Naive B cell (primary cell): ENCODE results near the gene PDIA2. TPM values are rescaled to one million over a fixed set of nuclear protein-coding genes. Genes with fewer than 3 reads are reported as not detected.
"Not testable (repeated sequence)": the region's sequence is repeated elsewhere in the genome, so short reads cannot be mapped to it uniquely, and the experiment has no call there.

Experiments
- ATAC-seq, 2 donors: fragments of 150-1000 bp; cut with Tn5 transposase; 2 replicates each; pipeline ENCODE4 v1.10.0; 2021; ENCODE audit warnings: low read depth in 2 of 2, mild to moderate bottlenecking in 2 of 2, moderate library complexity in 2 of 2
- DNase-seq: peaks from one replicate; pipeline ENCODE4 v3.0.0; 2022
- H3K27ac Mint-ChIP-seq, 6 donors: one replicate each; pipeline ENCODE4 v1.8.0; 2020 to 2022; ENCODE audit warnings: mild to moderate bottlenecking in 6 of 6, mixed read lengths in 6 of 6, moderate library complexity in 5 of 6, inconsistent platforms in 2 of 6
- H3K27me3 Mint-ChIP-seq, 3 donors: one replicate each; pipeline ENCODE4 v1.8.0; 2021 to 2022; ENCODE audit warnings: mixed read lengths in 3 of 3, mild to moderate bottlenecking in 1 of 3
- H3K36me3 Mint-ChIP-seq, 2 donors: one replicate each; pipeline ENCODE4 v1.8.0; 2020 to 2022; ENCODE audit warnings: mixed read lengths in 2 of 2, inconsistent platforms in 1 of 2, mild to moderate bottlenecking in 1 of 2
- H3K4me1 Mint-ChIP-seq, 3 donors: one replicate each; pipeline ENCODE4 v1.8.0; 2020 to 2022; ENCODE audit warnings: mixed read lengths in 3 of 3, inconsistent platforms in 1 of 3, mild to moderate bottlenecking in 1 of 3, moderate library complexity in 1 of 3
- H3K4me3 Mint-ChIP-seq, 8 donors: one replicate each; pipeline ENCODE4 v1.8.0; 2020 to 2022; ENCODE audit warnings: mild to moderate bottlenecking in 8 of 8, mixed read lengths in 8 of 8, moderate library complexity in 8 of 8, inconsistent platforms in 2 of 8
- H3K9me3 Mint-ChIP-seq, 7 donors: one replicate each; pipeline ENCODE4 v1.8.0; 2020 to 2022; ENCODE audit warnings: mixed read lengths in 7 of 7, mild to moderate bottlenecking in 5 of 7, inconsistent platforms in 2 of 7, moderate library complexity in 1 of 7
- polyA plus RNA-seq, 6 donors: library from polyadenylated mRNA; unstranded; fragments of 300-500 nt; fragmentation: Illumina TruSeq; gene quantifications; one replicate each; pipeline ENCODE4 v1.2.3, GENCODE V29; 2021; ENCODE audit warnings: low read depth in 6 of 6

Gene PDIA2
- polyA plus RNA-seq, 6 donors from 2014 or later: not detected

- no peaks in the 10 kb centered on the region for H3K27me3 Mint-ChIP-seq
- H3K9me3 Mint-ChIP-seq: no peaks in the 10 kb centered on the region
- DNase-seq: no peak
- peaks cover 8 to 24% (median 10%) of the 10 kb centered on the region in 3 donors for H3K4me1 Mint-ChIP-seq
- no peak for ATAC-seq
- H3K36me3 Mint-ChIP-seq: peaks cover 8 to 10% of the 10 kb centered on the region in 2 donors
- H3K4me3 Mint-ChIP-seq: no peak overlapping the region
- H3K27ac Mint-ChIP-seq: peak overlapping the region in 1 of 6 donors; percentile 42
Measured at GRCh38 chr16:255183-255582, 27.8 kb upstream of the PDIA2 start.

- not testable (repeated sequence) for ATAC-seq, H3K27me3 Mint-ChIP-seq, H3K4me3 Mint-ChIP-seq, H3K27ac Mint-ChIP-seq, DNase-seq, H3K9me3 Mint-ChIP-seq
- Mint-ChIP-seq H3K36me3 (peaks cover 0 to 17% of the 10 kb centered on the region in 2 donors), H3K4me1 (peaks cover under 1 to 12% (median under 1%) of the 10 kb centered on the region in 3 donors)
Measured at GRCh38 chr16:258091-258490, 24.9 kb upstream of the PDIA2 start.

- peaks cover 0 to 4% (median 0%) of the 10 kb centered on the region in 3 donors for H3K4me1 Mint-ChIP-seq
- no peaks in the 10 kb centered on the region for H3K27me3 Mint-ChIP-seq
- H3K27ac Mint-ChIP-seq: peak overlapping the region in 1 of 6 donors; percentile 38
- ATAC-seq (no peak), DNase-seq (no peak)
- peaks cover 0 to 17% of the 10 kb centered on the region in 2 donors for H3K36me3 Mint-ChIP-seq
- no peak overlapping the region for H3K4me3 Mint-ChIP-seq
- H3K9me3 Mint-ChIP-seq: no peaks in the 10 kb centered on the region
Measured at GRCh38 chr16:259226-259625, 23.7 kb upstream of the PDIA2 start.

- Mint-ChIP-seq H3K27me3 (no peaks in the 10 kb centered on the region), H3K4me3 (no peak overlapping the region), H3K9me3 (no peaks in the 10 kb centered on the region), H3K27ac (peak overlapping the region in 1 of 6 donors; percentile 44), H3K4me1 (peaks cover 0 to 4% (median 0%) of the 10 kb centered on the region in 3 donors), H3K36me3 (peaks cover 0 to 17% of the 10 kb centered on the region in 2 donors)
- DNase-seq (no peak), ATAC-seq (no peak)
Measured at GRCh38 chr16:259814-260253, 23.1 kb upstream of the PDIA2 start.

GRCh38 chr16:260326-260725, 22.6 kb upstream of the PDIA2 start:
- Mint-ChIP-seq H3K4me3 (no peak overlapping the region), H3K4me1 (peaks cover 0 to 4% (median 0%) of the 10 kb centered on the region in 3 donors), H3K27ac (peak overlapping the region in 1 of 6 donors; percentile 80), H3K36me3 (peaks cover 0 to 17% of the 10 kb centered on the region in 2 donors), H3K27me3 (no peaks in the 10 kb centered on the region), H3K9me3 (no peaks in the 10 kb centered on the region)
- no peak for DNase-seq
- ATAC-seq: no peak

- Mint-ChIP-seq H3K4me3 (no peak overlapping the region), H3K27me3 (no peaks in the 10 kb centered on the region), H3K4me1 (peaks cover 0 to 4% (median 0%) of the 10 kb centered on the region in 3 donors), H3K9me3 (no peaks in the 10 kb centered on the region), H3K36me3 (peaks cover 0 to 17% of the 10 kb centered on the region in 2 donors), H3K27ac (no peak overlapping the region)
- ATAC-seq (no peak), DNase-seq (no peak)
Measured at GRCh38 chr16:261031-261691, 21.8 kb upstream of the PDIA2 start.

- Mint-ChIP-seq H3K36me3 (peaks cover 0 to 17% of the 10 kb centered on the region in 2 donors), H3K4me3 (no peak overlapping the region), H3K27me3 (no peaks in the 10 kb centered on the region), H3K4me1 (peaks cover 0 to 6% (median 2%) of the 10 kb centered on the region in 3 donors), H3K27ac (peak overlapping the region in 1 of 6 donors; percentile 52), H3K9me3 (no peaks in the 10 kb centered on the region)
- ATAC-seq (no peak), DNase-seq (no peak)
Measured at GRCh38 chr16:262121-262745, 20.7 kb upstream of the PDIA2 start.

GRCh38 chr16:263182-263774, 19.7 kb upstream of the PDIA2 start:
- Mint-ChIP-seq H3K4me1 (peaks cover 0 to 9% (median 4%) of the 10 kb centered on the region in 3 donors), H3K27ac (no peak overlapping the region), H3K9me3 (no peaks in the 10 kb centered on the region), H3K36me3 (peaks cover 0 to 17% of the 10 kb centered on the region in 2 donors), H3K27me3 (no peaks in the 10 kb centered on the region), H3K4me3 (no peak overlapping the region)
- DNase-seq: no peak
- no peak for ATAC-seq

- no peaks in the 10 kb centered on the region for H3K27me3 Mint-ChIP-seq
- no peak for DNase-seq
- no peak for ATAC-seq
- H3K4me3 Mint-ChIP-seq: no peak overlapping the region
- no peaks in the 10 kb centered on the region for H3K9me3 Mint-ChIP-seq
- H3K36me3 Mint-ChIP-seq: peaks cover 0 to 17% of the 10 kb centered on the region in 2 donors
- H3K4me1 Mint-ChIP-seq: peaks cover 0 to 9% (median 4%) of the 10 kb centered on the region in 3 donors
- no peak overlapping the region for H3K27ac Mint-ChIP-seq
Measured at GRCh38 chr16:263944-264343, 19.0 kb upstream of the PDIA2 start.

- DNase-seq (no peak), ATAC-seq (no peak)
- Mint-ChIP-seq H3K9me3 (no peaks in the 10 kb centered on the region), H3K4me1 (peaks cover 0 to 9% (median 4%) of the 10 kb centered on the region in 3 donors), H3K4me3 (no peak overlapping the region), H3K27ac (no peak overlapping the region), H3K27me3 (no peaks in the 10 kb centered on the region), H3K36me3 (peaks cover 0 to 17% of the 10 kb centered on the region in 2 donors)
Measured at GRCh38 chr16:264440-264951, 18.5 kb upstream of the PDIA2 start.

- no peak for ATAC-seq
- H3K9me3 Mint-ChIP-seq: no peaks in the 10 kb centered on the region
Measured at GRCh38 chr16:265002-265529, 17.9 kb upstream of the PDIA2 start.

GRCh38 chr16:265711-266110, 17.3 kb upstream of the PDIA2 start:
- Mint-ChIP-seq H3K9me3 (no peaks in the 10 kb centered on the region), H3K27ac (no peak overlapping the region), H3K36me3 (peaks cover 0 to 13% of the 10 kb centered on the region in 2 donors), H3K4me3 (no peak overlapping the region), H3K27me3 (no peaks in the 10 kb centered on the region), H3K4me1 (peaks cover 0 to 9% (median 4%) of the 10 kb centered on the region in 3 donors)
- DNase-seq (no peak), ATAC-seq (no peak)

More at GRCh38 chr16:265002-265529, 17.9 kb upstream of the PDIA2 start:
- DNase-seq: no peak
- Mint-ChIP-seq H3K27me3 (no peaks in the 10 kb centered on the region), H3K4me1 (peaks cover 0 to 9% (median 4%) of the 10 kb centered on the region in 3 donors), H3K4me3 (no peak overlapping the region), H3K27ac (no peak overlapping the region), H3K36me3 (peaks cover 0 to 17% of the 10 kb centered on the region in 2 donors)
